Keratinocyte (primary cell): Measurements from ENCODE around the gene FANCC. TPM values are rescaled to one million over a fixed set of nuclear protein-coding genes. Genes with fewer than 3 reads are reported as not detected.

Experiments used
- DNase-seq: peaks from one replicate; pipeline ENCODE4 v3.0.0-alpha.2; 2011; ENCODE audit warnings: low read depth, missing footprints, low spot score
- FAIRE-seq: peaks from 2 replicates; lab custom pipeline; 2011; peaks lifted over from hg19 to GRCh38; lab: Jason Lieb, UNC
- H2AFZ ChIP-seq: 2 replicates; pipeline ENCODE4 v1.6.0; 2012; ENCODE audit warnings: low read length, control low read depth, inconsistent platforms; ENCODE audit not compliant: control insufficient read depth
- H3K27ac ChIP-seq: 2 replicates; pipeline ENCODE4 v1.5.1; 2011; ENCODE audit warnings: low read length; ENCODE audit not compliant: control insufficient read depth, insufficient read depth
- H3K27me3 ChIP-seq: 3 replicates; pipeline ENCODE4 v1.6.0; 2011; ENCODE audit warnings: low read length; ENCODE audit not compliant: control insufficient read depth, insufficient read depth; ENCODE audit errors: extremely low read depth
- H3K36me3 ChIP-seq, 2 experiments: 2 replicates in 1 of 2; 3 replicates in 1 of 2; pipeline ENCODE4 v1.5.1; 2011; ENCODE audit warnings: low read length in 2 of 2, mild to moderate bottlenecking in 1 of 2; ENCODE audit not compliant: control insufficient read depth in 2 of 2, insufficient read depth in 2 of 2; ENCODE audit errors: extremely low read depth in 1 of 2
- H3K4me1 ChIP-seq: 3 replicates; pipeline ENCODE4 v1.5.1; 2011; ENCODE audit warnings: low read length; ENCODE audit not compliant: control insufficient read depth, insufficient read depth; ENCODE audit errors: extremely low read depth
- H3K4me2 ChIP-seq: 3 replicates; pipeline ENCODE4 v1.6.0; 2011; ENCODE audit warnings: low read depth, low read length; ENCODE audit not compliant: control insufficient read depth, insufficient read depth; ENCODE audit errors: extremely low read depth
- H3K4me3 ChIP-seq, 3 experiments: fragments of 200-600 bp in 1 of 3; sonication (generic) in 1 of 3; 2 replicates in 2 of 3; 3 replicates in 1 of 3; pipeline ENCODE4 v1.5.1; 2011 to 2016; ENCODE audit warnings: low read length in 3 of 3, mild to moderate bottlenecking in 3 of 3, control low read depth in 2 of 3, inconsistent platforms in 1 of 3, low read depth in 1 of 3, mixed read lengths in 1 of 3, mixed run types in 1 of 3, moderate library complexity in 1 of 3; ENCODE audit not compliant: control insufficient read depth in 2 of 3, insufficient read depth in 2 of 3; ENCODE audit errors: extremely low read depth in 1 of 3
- H3K79me2 ChIP-seq: 2 replicates; pipeline ENCODE4 v1.6.0; 2012; ENCODE audit warnings: low read length; ENCODE audit not compliant: control insufficient read depth, insufficient read depth
- H3K9ac ChIP-seq: 3 replicates; pipeline ENCODE4 v1.6.0; 2011; ENCODE audit warnings: low read length; ENCODE audit not compliant: control insufficient read depth, insufficient read depth; ENCODE audit errors: extremely low read depth
- H3K9me1 ChIP-seq: 3 replicates; pipeline ENCODE4 v1.6.0; 2011; ENCODE audit warnings: low read length; ENCODE audit not compliant: control insufficient read depth, insufficient read depth; ENCODE audit errors: extremely low read depth
- H3K9me3 ChIP-seq: 2 replicates; pipeline ENCODE4 v1.5.1; 2012; ENCODE audit warnings: low read depth, low read length; ENCODE audit not compliant: control insufficient read depth
- H4K20me1 ChIP-seq: 3 replicates; pipeline ENCODE4 v1.6.0; 2011; ENCODE audit warnings: low read length; ENCODE audit not compliant: control insufficient read depth, insufficient read depth; ENCODE audit errors: extremely low read depth
- CTCF ChIP-seq, 3 experiments: IDR thresholded peaks in 1 of 3; conservative IDR thresholded peaks in 1 of 3; optimal IDR thresholded peaks in 1 of 3; 2 replicates in 2 of 3; 3 replicates in 1 of 3; pipeline versions ENCODE3 to v1.5.1; 2011; ENCODE audit warnings: low read length in 3 of 3, mild to moderate bottlenecking in 3 of 3, moderate library complexity in 2 of 3, control low read depth in 1 of 3, inconsistent platforms in 1 of 3; ENCODE audit not compliant: insufficient read depth in 2 of 3; ENCODE audit errors: extremely low read depth in 1 of 3
- EZH2 ChIP-seq: IDR thresholded peaks from one replicate; pipeline ENCODE4 v1.6.1; 2012; ENCODE audit warnings: inconsistent platforms, mild to moderate bottlenecking, low read length, moderate library complexity
- dilution Hi-C: fragments of 300-500 bp; cut with MboI; formaldehyde crosslinking; loops from one replicate; pipeline ENCODE4 v1.7.0; 2020; ENCODE audit warnings: low sequenced_read_pairs; ENCODE audit not compliant: extremely low pct_ligation_motif_present
- polyA plus RNA-seq, 5 experiments: library from polyadenylated mRNA; depleted of rRNA in 3 of 5; stranded (reverse) in 3 of 5; stranded (forward) in 1 of 5; unstranded in 1 of 5; fragments of >200 nt; gene quantifications; 1 replicate in 1 of 5; 2 replicates in 3 of 5; 3 replicates in 1 of 5; pipeline versions ENCODE4 v1.2.1 to v1.2.3, GENCODE V29; 2011 to 2012; ENCODE audit warnings: missing spikeins in 2 of 5, low read depth in 1 of 5, low replicate concordance in 1 of 5

Gene FANCC
- polyA plus RNA-seq, 1 donor (not counting 4 experiments of a cell fraction or from before 2014, with no cell fraction given): 8.3 TPM

- Histone ChIP-seq H3K36me3 (peaks cover 27 to 41% of the 10 kb centered on the region in 2 experiments), H3K9ac (no peak overlapping the region), H3K9me1 (peaks cover 2% of the 10 kb centered on the region), H3K27me3 (no peaks in the 10 kb centered on the region), H3K79me2 (peaks cover 77% of the 10 kb centered on the region), H3K27ac (no peak overlapping the region), H3K4me3 (no peak overlapping the region), H3K4me1 (no peaks in the 10 kb centered on the region), H3K4me2 (no peak overlapping the region), H4K20me1 (no peaks in the 10 kb centered on the region), H2AFZ (no peak overlapping the region), H3K9me3 (no peaks in the 10 kb centered on the region)
- FAIRE-seq: no peak
- TF ChIP-seq CTCF (optimal IDR thresholded peaks at IDR 0.05 in 1 of 3, IDR thresholded peaks at IDR 0.05 in 1 of 3, conservative IDR thresholded peaks at IDR 0.05 in 1 of 3; ENCODE audit: extremely low read depth in 1 of 3, insufficient read depth in 2 of 3, low read length in 3 of 3) (no peak), EZH2 (no peak)
- dilution Hi-C loops: no loop called here
- no peak for DNase-seq
Measured at GRCh38 chr9:95075700-95076099, 241.8 kb downstream of the FANCC start.

- H3K27me3 ChIP-seq: no peaks in the 10 kb centered on the region
- no peak overlapping the region for H3K4me2 ChIP-seq
- peaks cover 82% of the 10 kb centered on the region for H3K79me2 ChIP-seq
- TF ChIP-seq EZH2 (no peak), CTCF (optimal IDR thresholded peaks at IDR 0.05 in 1 of 3, IDR thresholded peaks at IDR 0.05 in 1 of 3, conservative IDR thresholded peaks at IDR 0.05 in 1 of 3; ENCODE audit: extremely low read depth in 1 of 3, insufficient read depth in 2 of 3, low read length in 3 of 3) (no peak)
- FAIRE-seq: no peak
- H3K9ac ChIP-seq: no peak overlapping the region
- H3K4me1 ChIP-seq: no peaks in the 10 kb centered on the region
- H3K9me3 ChIP-seq: no peaks in the 10 kb centered on the region
- peaks cover 2% of the 10 kb centered on the region for H3K9me1 ChIP-seq
- no peak overlapping the region for H3K27ac ChIP-seq
- no peak for DNase-seq
- H2AFZ ChIP-seq: no peak overlapping the region
- H3K36me3 ChIP-seq: peaks cover 27 to 40% of the 10 kb centered on the region in 2 experiments
- no peak overlapping the region for H3K4me3 ChIP-seq
- dilution Hi-C loops: no loop called here
- no peaks in the 10 kb centered on the region for H4K20me1 ChIP-seq
Measured at GRCh38 chr9:95074632-95075031, 242.9 kb downstream of the FANCC start.
